Neutrophil (primary cell): ENCODE measurements around the gene GNA14.

Experiments used
- H3K27ac ChIP-seq: fragments of 200-600 bp; sonication (generic); 2 replicates; pipeline ENCODE4 v1.5.1; 2016; ENCODE audit warnings: mild to moderate bottlenecking, moderate library complexity
- H3K27me3 ChIP-seq: fragments of 200-600 bp; sonication (generic); 2 replicates; pipeline ENCODE4 v1.6.0; 2016; ENCODE audit warnings: mild to moderate bottlenecking
- H3K36me3 ChIP-seq: fragments of 200-600 bp; sonication (generic); 2 replicates; pipeline ENCODE4 v1.5.1; 2017
- H3K4me1 ChIP-seq, 2 experiments: fragments of 200-600 bp in 1 of 2; sonication (generic) in 1 of 2; 1 replicate in 1 of 2; 2 replicates in 1 of 2; pipeline versions ENCODE4 v1.5.1 to v1.6.1; 2013 to 2016; ENCODE audit warnings: low read depth in 1 of 2, low read length in 1 of 2, mild to moderate bottlenecking in 1 of 2, moderate library complexity in 1 of 2; ENCODE audit not compliant: control insufficient read depth in 1 of 2, insufficient read depth in 1 of 2
- H3K4me3 ChIP-seq, 2 experiments: fragments of 200-600 bp in 1 of 2; sonication (generic) in 1 of 2; 1 replicate in 1 of 2; 2 replicates in 1 of 2; pipeline ENCODE4 v1.5.1; 2013 to 2016; ENCODE audit warnings: low read depth in 1 of 2, low read length in 1 of 2, mild to moderate bottlenecking in 1 of 2, moderate library complexity in 1 of 2
- H3K9me3 ChIP-seq: fragments of 200-600 bp; sonication (generic); 2 replicates; pipeline ENCODE4 v1.5.1; 2016
- TF ChIP-seq, protein P1 (sequence below): fragments of 200-600 bp; sonication (generic); IDR thresholded peaks from 2 replicates; pipeline ENCODE4 v1.5.1; 2016; ENCODE audit warnings: antibody characterized with exemption

The GNA14 gene

DNA sequence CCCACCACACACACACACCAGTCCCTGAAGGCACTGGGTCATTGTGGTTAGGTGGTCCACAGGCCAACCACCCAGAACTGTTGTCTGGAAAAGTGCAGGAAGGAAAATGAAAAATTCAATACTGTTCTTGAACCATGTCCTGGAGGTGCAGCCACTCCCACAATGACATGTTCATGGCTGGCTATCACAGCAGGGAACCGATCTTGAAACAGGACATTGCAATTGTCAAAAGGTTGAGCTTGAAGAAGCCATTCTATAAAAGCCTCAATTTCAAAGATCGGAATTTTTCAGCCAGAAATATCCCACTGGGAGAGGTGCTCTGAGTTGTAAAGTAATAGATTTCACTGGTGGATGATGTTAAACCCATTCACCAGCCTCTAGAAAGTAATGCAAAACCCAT, 218.2 kb downstream of the GNA14 start:
- TF ChIP-seq, protein P1, sequence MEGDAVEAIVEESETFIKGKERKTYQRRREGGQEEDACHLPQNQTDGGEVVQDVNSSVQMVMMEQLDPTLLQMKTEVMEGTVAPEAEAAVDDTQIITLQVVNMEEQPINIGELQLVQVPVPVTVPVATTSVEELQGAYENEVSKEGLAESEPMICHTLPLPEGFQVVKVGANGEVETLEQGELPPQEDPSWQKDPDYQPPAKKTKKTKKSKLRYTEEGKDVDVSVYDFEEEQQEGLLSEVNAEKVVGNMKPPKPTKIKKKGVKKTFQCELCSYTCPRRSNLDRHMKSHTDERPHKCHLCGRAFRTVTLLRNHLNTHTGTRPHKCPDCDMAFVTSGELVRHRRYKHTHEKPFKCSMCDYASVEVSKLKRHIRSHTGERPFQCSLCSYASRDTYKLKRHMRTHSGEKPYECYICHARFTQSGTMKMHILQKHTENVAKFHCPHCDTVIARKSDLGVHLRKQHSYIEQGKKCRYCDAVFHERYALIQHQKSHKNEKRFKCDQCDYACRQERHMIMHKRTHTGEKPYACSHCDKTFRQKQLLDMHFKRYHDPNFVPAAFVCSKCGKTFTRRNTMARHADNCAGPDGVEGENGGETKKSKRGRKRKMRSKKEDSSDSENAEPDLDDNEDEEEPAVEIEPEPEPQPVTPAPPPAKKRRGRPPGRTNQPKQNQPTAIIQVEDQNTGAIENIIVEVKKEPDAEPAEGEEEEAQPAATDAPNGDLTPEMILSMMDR: no peak
- H3K9me3 ChIP-seq: no peaks in the 10 kb centered on the region
- H3K4me1 ChIP-seq: peaks cover 29 to 31% of the 10 kb centered on the region in 2 experiments
- H3K4me3 ChIP-seq: no peak overlapping the region
- H3K36me3 ChIP-seq: no peaks in the 10 kb centered on the region
- no peak overlapping the region for H3K27ac ChIP-seq
- H3K27me3 ChIP-seq: no peaks in the 10 kb centered on the region

DNA sequence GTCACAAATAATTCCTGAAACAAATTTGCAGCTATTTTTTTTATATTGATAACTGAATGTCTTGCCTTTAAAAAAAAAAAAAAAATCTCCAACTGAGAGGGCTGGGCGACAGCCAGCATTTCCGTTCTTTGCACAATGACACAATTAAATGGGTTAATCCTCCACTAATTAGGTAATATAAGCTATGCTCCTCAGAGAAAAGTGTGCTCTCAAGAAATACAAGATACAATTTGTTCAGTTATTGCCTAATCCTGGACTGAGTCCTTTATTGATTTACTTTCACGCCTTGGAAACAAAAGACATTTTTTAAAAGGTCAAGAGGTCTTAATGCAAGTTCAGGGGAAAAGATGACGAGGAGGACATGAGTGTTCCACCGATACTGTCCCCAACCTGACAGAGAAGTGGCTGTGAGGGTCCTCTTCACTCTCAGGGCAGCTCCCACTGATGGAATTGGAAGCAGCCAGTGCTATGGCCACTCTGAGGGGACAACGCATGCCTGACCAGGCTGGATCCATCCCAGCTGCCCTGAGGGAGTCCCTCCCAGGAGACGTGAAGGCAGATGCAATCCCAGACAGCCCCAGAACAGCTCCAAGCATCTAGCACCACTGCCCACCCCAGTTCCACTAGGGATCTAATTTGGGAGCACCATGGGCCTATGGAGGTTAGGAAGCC, 220.7 kb downstream of the GNA14 start:
- Histone ChIP-seq H3K4me1 (peaks cover 31% of the 10 kb centered on the region in 2 experiments), H3K4me3 (no peak overlapping the region), H3K27ac (no peak overlapping the region), H3K9me3 (no peaks in the 10 kb centered on the region), H3K27me3 (no peaks in the 10 kb centered on the region), H3K36me3 (no peaks in the 10 kb centered on the region)
- TF ChIP-seq, protein P1: no peak

DNA sequence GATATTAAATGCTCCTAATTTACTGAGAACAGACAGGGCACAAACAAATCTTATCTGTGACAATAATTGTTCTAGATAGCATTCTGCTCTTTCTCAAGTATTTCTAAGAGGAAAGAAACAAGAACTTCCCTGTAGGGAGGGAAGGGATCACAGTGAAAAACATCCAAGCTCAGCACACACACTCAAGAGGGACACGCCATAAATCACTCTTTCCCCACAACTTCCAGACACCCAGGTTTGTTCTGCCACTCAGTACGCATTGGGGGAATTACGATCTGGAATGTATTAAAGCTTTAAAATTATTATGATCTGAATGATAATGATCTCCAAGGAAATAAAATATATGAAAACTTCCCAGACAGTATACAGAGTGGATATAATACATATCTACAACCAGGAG, 221.4 kb downstream of the GNA14 start:
- H3K9me3 ChIP-seq: no peaks in the 10 kb centered on the region
- peaks cover 31% of the 10 kb centered on the region in 2 experiments for H3K4me1 ChIP-seq
- H3K4me3 ChIP-seq: no peak overlapping the region
- H3K36me3 ChIP-seq: no peaks in the 10 kb centered on the region
- peak overlapping the region; percentile 41 for H3K27ac ChIP-seq
- TF ChIP-seq, protein P1: no peak
- no peaks in the 10 kb centered on the region for H3K27me3 ChIP-seq

DNA sequence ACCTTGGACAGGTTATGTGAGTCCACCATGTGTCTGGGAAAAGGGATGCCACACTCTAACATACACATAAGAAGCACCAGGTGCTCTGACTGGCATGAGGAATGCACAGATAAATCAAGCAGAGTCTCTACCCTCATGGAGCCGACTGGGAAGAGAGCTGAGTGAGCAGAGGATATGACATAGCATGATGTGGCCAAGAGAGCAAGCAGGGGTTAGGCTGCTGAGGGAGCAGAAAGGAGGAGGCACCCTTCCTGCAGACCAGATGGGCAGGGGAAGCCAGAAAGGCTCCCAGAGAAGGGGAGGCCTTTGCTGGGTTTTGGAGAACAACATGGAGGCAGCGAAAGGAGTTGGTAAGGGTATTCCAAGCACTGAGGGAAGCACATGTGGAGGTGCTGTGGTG, 223.1 kb downstream of the GNA14 start:
- H3K27ac ChIP-seq: no peak overlapping the region
- TF ChIP-seq, protein P1: no peak
- H3K27me3 ChIP-seq: no peaks in the 10 kb centered on the region
- H3K4me3 ChIP-seq: no peak overlapping the region
- H3K36me3 ChIP-seq: no peaks in the 10 kb centered on the region
- H3K9me3 ChIP-seq: no peaks in the 10 kb centered on the region
- peaks cover 31 to 36% of the 10 kb centered on the region in 2 experiments for H3K4me1 ChIP-seq

DNA sequence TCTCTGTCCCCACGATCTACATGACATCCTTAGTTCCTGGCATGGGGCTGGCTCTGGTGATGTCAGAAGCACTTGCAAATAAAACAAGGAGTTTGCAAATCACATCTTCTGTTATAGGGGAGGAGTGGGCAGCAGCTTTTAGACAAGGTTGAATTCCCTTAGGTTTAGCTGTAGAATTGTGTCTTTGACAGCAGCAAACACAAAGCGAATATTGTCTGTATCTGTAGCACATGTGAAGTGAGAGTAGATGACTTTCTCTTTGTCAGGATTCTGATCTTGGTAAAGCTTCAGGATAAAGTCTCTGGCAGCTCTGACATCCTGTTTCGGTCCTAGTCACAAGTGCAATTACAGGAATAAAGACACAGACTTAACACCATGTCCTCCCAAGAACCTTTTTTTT, 224.3 kb downstream of the GNA14 start:
- Histone ChIP-seq H3K4me1 (peaks cover 36 to 45% of the 10 kb centered on the region in 2 experiments), H3K4me3 (no peak overlapping the region), H3K36me3 (no peaks in the 10 kb centered on the region), H3K27me3 (no peaks in the 10 kb centered on the region), H3K9me3 (no peaks in the 10 kb centered on the region), H3K27ac (no peak overlapping the region)
- TF ChIP-seq, protein P1: no peak
